Esophagus squamous epithelium (tissue), 5 donors: ENCODE measurements around the gene CD79B. TPM values are rescaled to one million over a fixed set of nuclear protein-coding genes. Genes with fewer than 3 reads are reported as not detected.
"Not testable (repeated sequence)": the region's sequence is repeated elsewhere in the genome, so short reads cannot be mapped to it uniquely, and the experiment has no call there.

Experiments
- DNase-seq: peaks from one replicate; lab custom pipeline; 2025; lab: John Stamatoyannopoulos, UW
- H3K27ac ChIP-seq, 4 donors: fragments of 200-600 bp; sonication (generic); one replicate each; pipeline ENCODE4 v1.5.1; 2016 to 2019; ENCODE audit warnings: mild to moderate bottlenecking in 1 of 4
- H3K27me3 ChIP-seq, 4 donors: fragments of 200-600 bp; sonication (generic); 1 replicate in 3 of 4; 2 replicates in 1 of 4; pipeline versions ENCODE4 v1.5.1 to v1.6.0; 2017 to 2021; ENCODE audit warnings: antibody characterized with exemption in 1 of 4
- H3K36me3 ChIP-seq, 3 donors: fragments of 200-600 bp; sonication (generic); one replicate each; pipeline ENCODE4 v1.5.1; 2016 to 2019
- H3K4me1 ChIP-seq, 3 donors: fragments of 200-600 bp; sonication (generic); one replicate each; pipeline ENCODE4 v1.5.1; 2017 to 2019
- H3K4me3 ChIP-seq, 4 donors: fragments of 200-600 bp; sonication (generic); 1 replicate in 3 of 4; 2 replicates in 1 of 4; pipeline ENCODE4 v1.5.1; 2016 to 2019; ENCODE audit warnings: mild to moderate bottlenecking in 2 of 4, moderate library complexity in 1 of 4
- H3K9me3 ChIP-seq, 3 donors: fragments of 200-600 bp; sonication (generic); one replicate each; pipeline ENCODE4 v1.5.1; 2016 to 2019
- CTCF ChIP-seq, 6 experiments: fragments of 450-650 bp in 4 of 6; fragments of 200-600 bp in 2 of 6; sonication (generic) in 2 of 6; IDR thresholded peaks; one replicate each; pipeline ENCODE4 v1.5.1; 2016 to 2019; ENCODE audit warnings: antibody characterized with exemption in 6 of 6, mild to moderate bottlenecking in 4 of 6, moderate library complexity in 4 of 6
- POLR2A ChIP-seq, 4 donors: fragments of 450-650 bp; IDR thresholded peaks; one replicate each; pipeline ENCODE4 v1.6.1; 2017; ENCODE audit warnings: antibody characterized with exemption in 4 of 4, mild to moderate bottlenecking in 4 of 4, moderate library complexity in 3 of 4
- WGBS, 2 donors: methylation state at CpG; one replicate each; pipeline ENCODE4 v1.1.5; 2018; 5-methylcytosine and 5-hydroxymethylcytosine counted together
- intact Hi-C: fragments of 100-400 bp; cut with DNase I; formaldehyde crosslinking; loops from one replicate; pipeline ENCODE4 v1.15.0; 2022
- total RNA-seq, 4 donors: library from RNA; depleted of rRNA; stranded (reverse); fragments of >200 nt; gene quantifications; one replicate each; pipeline ENCODE4 v1.1.0, GENCODE V29; 2016
- donor health status: DM: yes; HTN: yes; CAD: no.

CD79B gene
- total RNA-seq, 4 donors from 2014 or later: 1.1 to 2.0 (median 1.3) TPM; not detected in 1

DNA sequence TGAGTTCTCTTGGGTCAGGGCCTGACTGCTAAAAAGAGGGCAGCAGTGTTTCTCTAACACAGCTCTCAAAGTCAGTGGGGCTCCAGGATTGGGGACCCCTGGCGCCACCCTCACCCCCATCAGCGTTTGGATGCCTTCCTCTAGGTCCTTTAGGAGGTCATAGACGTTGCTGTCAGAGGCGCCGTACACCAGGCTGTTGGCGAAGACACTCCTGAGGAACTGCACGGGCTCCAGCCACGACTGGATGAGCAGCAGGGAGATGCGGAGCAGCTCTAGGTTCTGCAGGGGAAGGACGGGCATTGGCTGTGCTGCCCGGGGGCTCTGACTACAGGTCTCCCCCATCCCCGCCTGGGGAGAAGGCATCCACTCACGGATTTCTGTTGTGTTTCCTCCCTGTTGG, 14.5 kb downstream of the CD79B start:
- no peaks in the 10 kb centered on the region for H3K36me3 ChIP-seq
- no peak for TF ChIP-seq CTCF (IDR thresholded peaks at IDR 0.05)
- H3K4me1 ChIP-seq: peaks cover 0 to 5% (median 0%) of the 10 kb centered on the region in 3 donors
- H3K4me3 ChIP-seq: no peak overlapping the region
- intact Hi-C loops: loop anchor here (10.0 kb wide), 1 partner anchor 217 kb away; the partner anchor contains the start of gene ERN1
- peaks cover 0 to 14% (median 0%) of the 10 kb centered on the region in 4 donors for H3K27me3 ChIP-seq
- DNase-seq: no peak
- 41 to 68% methylated on average over 3 to 13 of the region's 13 CpGs for WGBS, 2 donors
- no peaks in the 10 kb centered on the region for H3K9me3 ChIP-seq
- H3K27ac ChIP-seq: no peak overlapping the region

GRCh38 chr17:63917206-63917605, 14.9 kb downstream of the CD79B start:
- intact Hi-C loops: loop anchor here (10.0 kb wide), 1 partner anchor 218 kb away; the partner anchor contains the start of gene ERN1
- not testable (repeated sequence) for H3K27ac ChIP-seq, DNase-seq, H3K9me3 ChIP-seq, H3K4me1 ChIP-seq, H3K4me3 ChIP-seq, H3K36me3 ChIP-seq
- H3K27me3 ChIP-seq: peaks cover 0 to 14% (median 0%) of the 10 kb centered on the region in 4 donors
- WGBS, 2 donors: 88 to 90% methylated on average over 8 of the region's 11 CpGs

- DNase-seq: no peak
- Histone ChIP-seq H3K27ac (no peak overlapping the region), H3K36me3 (no peaks in the 10 kb centered on the region), H3K4me3 (no peak overlapping the region), H3K4me1 (peaks cover 0 to 5% (median 0%) of the 10 kb centered on the region in 3 donors), H3K27me3 (peaks cover 0 to 19% (median 0%) of the 10 kb centered on the region in 4 donors), H3K9me3 (no peaks in the 10 kb centered on the region)
- TF ChIP-seq CTCF (IDR thresholded peaks at IDR 0.05) (no peak), POLR2A (IDR thresholded peaks at IDR 0.05) (no peak)
- WGBS, 2 donors: 77 to 80% methylated on average over 10 to 12 of the region's 12 CpGs
- intact Hi-C loops: loop anchor here (10.0 kb wide), 1 partner anchor 218 kb away; the partner anchor contains the start of gene ERN1
Observed at GRCh38 chr17:63916566-63917185, 15.5 kb downstream of the CD79B start.

- H3K27ac ChIP-seq, DNase-seq, H3K4me3 ChIP-seq, H3K9me3 ChIP-seq, H3K4me1 ChIP-seq, H3K36me3 ChIP-seq: not testable (repeated sequence)
- peaks cover 0 to 28% (median 0%) of the 10 kb centered on the region in 4 donors for H3K27me3 ChIP-seq
- WGBS, 2 donors: 76 to 84% methylated on average over 9 to 10 of the region's 10 CpGs
- intact Hi-C loops: loop anchor here (10.0 kb wide), 1 partner anchor 219 kb away; the partner anchor contains the start of gene ERN1
Observed at GRCh38 chr17:63915753-63916152, 16.4 kb downstream of the CD79B start.

- H3K27ac ChIP-seq: no peak overlapping the region
- no peak for DNase-seq
- 86 to 90% methylated on average over 2 to 6 of the region's 7 CpGs for WGBS, 2 donors
Observed at GRCh38 chr17:63914471-63914870, 17.7 kb downstream of the CD79B start.

More at GRCh38 chr17:63914471-63914870, 17.7 kb downstream of the CD79B start:
- H3K27me3 ChIP-seq: peaks cover 0 to 40% (median 0%) of the 10 kb centered on the region in 4 donors
- H3K4me1 ChIP-seq: peaks cover 0 to 4% (median 0%) of the 10 kb centered on the region in 3 donors
- H3K36me3 ChIP-seq: no peaks in the 10 kb centered on the region
- H3K4me3 ChIP-seq: no peak overlapping the region
- no peak for TF ChIP-seq POLR2A (IDR thresholded peaks at IDR 0.05)
- no peak for TF ChIP-seq CTCF (IDR thresholded peaks at IDR 0.05)
- intact Hi-C loops: loop anchor here (10.0 kb wide), 1 partner anchor 220 kb away; the partner anchor contains the start of gene ERN1
- H3K9me3 ChIP-seq: no peaks in the 10 kb centered on the region
